Peyer's patch (tissue), 4 donors: ENCODE measurements around the gene PLXDC1.

Experiments used
- CTCF ChIP-seq, 6 experiments: fragments of 450-650 bp in 4 of 6; fragments of 200-600 bp in 2 of 6; sonication (generic) in 1 of 6; IDR thresholded peaks; one replicate each; pipeline ENCODE4 v1.5.1; 2017 to 2019; ENCODE audit warnings: antibody characterized with exemption in 6 of 6, mild to moderate bottlenecking in 3 of 6, moderate library complexity in 1 of 6
- POLR2A ChIP-seq, 2 donors: fragments of 450-650 bp; IDR thresholded peaks; one replicate each; pipeline ENCODE4 v1.5.1; 2017; ENCODE audit warnings: antibody characterized with exemption in 2 of 2, mild to moderate bottlenecking in 2 of 2, moderate library complexity in 2 of 2

- no peak for TF ChIP-seq POLR2A (IDR thresholded peaks at IDR 0.05)
- no peak for TF ChIP-seq CTCF (IDR thresholded peaks at IDR 0.05)
These were observed 73.6 kb downstream of the PLXDC1 start for GRCh38 chr17:39077866-39078265.
